ENCODE data around the gene TKFC.

The TKFC gene

GRCh38 chr11:61332797-61333549, at the start of gene TKFC, which contains the start of gene DDB1:
Gene TKFC (plus strand): TSS chr11:61333228. CDS start chr11:61334729, 1,501 bp downstream.
Gene DDB1 (minus strand): TSS chr11:61333105. CDS start chr11:61332968, 137 bp downstream.
- peak; percentile 99 for DNase-seq

- no peak for DNase-seq
Measured at GRCh38 chr11:61283613-61284012, 49.4 kb upstream of the TKFC start.

- no peak for DNase-seq
Measured at GRCh38 chr11:61287338-61287977, 45.6 kb upstream of the TKFC start.

- DNase-seq = peak; percentile 30
Measured at GRCh38 chr11:61290905-61291690, 41.9 kb upstream of the TKFC start.

- DNase-seq = no peak
Measured at GRCh38 chr11:61292356-61292755, 40.7 kb upstream of the TKFC start.

GRCh38 chr11:61293867-61294716, 38.9 kb upstream of the TKFC start:
- peak; percentile 34 for DNase-seq

GRCh38 chr11:61294717-61295595, 38.1 kb upstream of the TKFC start, which contains the start of gene VWCE:
Gene VWCE (minus strand): TSS chr11:61295316. CDS start chr11:61295037, 279 bp downstream.
- DNase-seq = peak; percentile 84

GRCh38 chr11:61295596-61295926, 37.5 kb upstream of the TKFC start:
- no peak for DNase-seq

- DNase-seq = no peak
Measured at GRCh38 chr11:61297341-61297740, 35.7 kb upstream of the TKFC start.

- DNase-seq = no peak
Measured at GRCh38 chr11:61297746-61298145, 35.3 kb upstream of the TKFC start.

- no peak for DNase-seq
Measured at GRCh38 chr11:61298663-61299244, 34.3 kb upstream of the TKFC start.

- DNase-seq = no peak
Measured at GRCh38 chr11:61302550-61302949, 30.5 kb upstream of the TKFC start.

- DNase-seq = no peak
Measured at GRCh38 chr11:61303725-61304124, 29.3 kb upstream of the TKFC start.

- DNase-seq = no peak
Measured at GRCh38 chr11:61305417-61305816, 27.6 kb upstream of the TKFC start.

GRCh38 chr11:61306221-61306620, 26.8 kb upstream of the TKFC start:
- no peak for DNase-seq

GRCh38 chr11:61307354-61307753, 25.7 kb upstream of the TKFC start:
- DNase-seq = no peak

GRCh38 chr11:61309141-61309540, 23.9 kb upstream of the TKFC start:
- DNase-seq = no peak

GRCh38 chr11:61309739-61310138, 23.3 kb upstream of the TKFC start:
- DNase-seq = peak; percentile 42

- no peak for DNase-seq
Measured at GRCh38 chr11:61310749-61311148, 22.3 kb upstream of the TKFC start.

GRCh38 chr11:61315260-61315659, 17.8 kb upstream of the TKFC start:
- DNase-seq = no peak

Data from activated CD4-positive, alpha-beta T cell treated with anti-CD3 and anti-CD28 coated beads, Interleukin-10, Interleukin-2, amounts not matched to agents 100 ng/mL and 50 ng/mL, durations not matched to agents 16 hours and 8 hours (primary cell).